ENCODE measurements around the gene LAMB3.

The LAMB3 gene

GRCh38 chr1:209661071-209661470, 8.8 kb upstream of the LAMB3 start:
- DNase-seq = no peak

DNA sequence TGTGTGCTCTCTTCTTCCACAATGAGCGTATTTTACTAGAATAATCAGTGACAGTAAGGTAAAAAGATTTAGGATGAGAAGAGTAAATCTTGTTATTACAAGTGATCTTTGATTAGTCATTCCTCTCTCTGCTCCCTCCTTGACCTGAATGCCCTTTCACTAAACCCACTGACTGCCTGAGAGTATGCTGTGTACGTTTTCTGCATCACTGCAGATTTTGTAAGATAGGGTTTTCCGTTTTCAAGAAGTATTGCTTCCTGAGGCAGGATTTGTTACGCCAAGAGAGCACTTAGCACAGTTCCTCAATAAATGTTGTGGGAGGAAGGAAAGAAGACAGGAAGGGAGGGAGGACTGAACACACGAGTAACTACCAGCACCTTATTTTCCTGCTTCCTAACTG, 7.7 kb upstream of the LAMB3 start:
- DNase-seq = no peak

DNA sequence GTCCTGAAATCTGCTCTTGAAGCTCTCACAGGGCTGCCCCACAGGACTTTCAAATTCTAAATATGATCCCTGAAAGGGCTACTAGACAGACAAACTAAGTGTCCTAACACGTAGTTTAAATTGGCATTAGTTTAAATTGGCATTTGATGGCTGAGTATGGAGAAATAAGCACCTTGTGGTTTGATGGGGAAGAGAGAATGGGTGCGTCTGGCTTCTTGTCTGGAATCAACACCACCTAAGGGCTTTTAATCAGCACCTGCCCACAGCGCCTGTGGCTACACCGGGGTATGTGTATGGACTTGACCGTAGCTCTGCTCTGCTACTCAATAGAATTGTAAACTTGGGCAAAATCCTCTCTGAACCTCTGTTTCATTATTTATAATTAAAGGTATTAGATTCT, 5.7 kb upstream of the LAMB3 start:
- no peak for DNase-seq

DNA sequence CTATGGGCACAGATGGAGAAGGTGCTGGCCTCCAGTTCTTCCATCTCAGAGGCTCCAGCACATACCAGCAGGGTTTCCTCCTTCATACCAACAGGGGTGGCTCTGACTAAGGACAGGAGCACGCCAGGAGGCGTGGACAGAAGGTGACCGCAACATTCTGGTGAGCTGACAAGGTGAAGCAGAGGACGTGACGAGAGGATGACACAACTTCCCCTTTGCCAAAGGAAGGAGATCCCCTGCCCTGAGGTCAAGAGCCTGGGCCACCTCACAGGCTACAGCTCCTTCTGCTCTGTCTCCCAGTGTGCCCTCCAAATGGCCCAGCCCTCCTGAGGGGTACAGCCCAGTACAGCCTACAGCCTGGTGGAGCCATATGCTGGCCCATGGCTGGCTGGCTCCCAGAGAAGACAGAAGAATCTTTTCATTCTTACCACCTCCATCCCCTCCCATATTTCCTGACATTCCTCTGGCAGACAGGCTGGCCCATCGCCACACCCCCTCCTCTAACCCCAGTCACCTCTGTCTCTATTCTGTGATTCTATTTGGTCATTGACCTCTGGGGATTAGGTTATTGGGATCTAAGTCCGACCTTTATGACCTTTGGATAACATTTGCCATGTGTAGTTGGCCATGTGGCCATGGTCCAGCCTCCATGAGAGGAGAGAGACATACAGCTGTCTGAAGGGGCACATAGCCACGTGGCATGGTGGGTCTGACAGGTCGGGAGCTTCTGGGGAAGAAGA, 5.1 kb upstream of the LAMB3 start:
- no peak for DNase-seq

DNA sequence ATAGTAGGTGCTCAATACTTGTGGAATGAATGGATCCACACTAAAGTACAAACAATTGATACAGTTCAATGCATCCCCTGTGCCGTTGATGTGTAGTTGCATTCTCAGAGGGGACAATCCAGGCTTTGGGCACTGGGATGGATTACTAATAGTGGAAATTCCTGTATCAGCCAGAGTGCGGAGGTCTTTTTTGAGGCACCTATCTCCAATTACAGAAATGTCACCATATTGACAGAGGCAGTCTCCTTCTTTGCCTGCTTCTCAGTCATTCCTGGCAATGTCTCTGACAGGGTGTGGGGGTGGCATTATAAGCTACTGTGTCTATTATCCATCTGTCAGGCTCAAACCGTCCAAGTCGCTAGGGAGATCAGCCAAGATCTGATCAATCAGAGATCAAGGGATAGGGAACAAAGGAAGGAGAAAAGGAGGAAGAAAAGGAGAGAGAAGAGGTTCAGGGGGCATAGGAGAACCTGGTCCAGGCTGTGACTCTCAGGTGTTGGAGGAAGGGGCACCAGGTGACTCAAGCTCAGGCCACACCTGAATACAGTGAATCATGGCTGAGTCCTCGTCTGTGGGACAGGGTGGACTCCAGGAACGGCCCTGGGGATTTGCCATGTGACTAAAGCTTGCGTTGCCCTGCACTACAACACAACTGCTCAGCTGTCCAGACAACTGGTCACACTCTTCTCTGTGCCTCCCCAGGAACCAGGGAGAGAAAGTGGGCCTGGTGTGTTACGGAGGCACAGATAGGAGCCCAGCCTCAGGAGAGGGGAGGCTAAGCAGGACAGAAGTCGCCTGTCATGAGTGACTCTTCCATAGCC, 3.4 kb upstream of the LAMB3 start:
- DNase-seq = no peak

DNA sequence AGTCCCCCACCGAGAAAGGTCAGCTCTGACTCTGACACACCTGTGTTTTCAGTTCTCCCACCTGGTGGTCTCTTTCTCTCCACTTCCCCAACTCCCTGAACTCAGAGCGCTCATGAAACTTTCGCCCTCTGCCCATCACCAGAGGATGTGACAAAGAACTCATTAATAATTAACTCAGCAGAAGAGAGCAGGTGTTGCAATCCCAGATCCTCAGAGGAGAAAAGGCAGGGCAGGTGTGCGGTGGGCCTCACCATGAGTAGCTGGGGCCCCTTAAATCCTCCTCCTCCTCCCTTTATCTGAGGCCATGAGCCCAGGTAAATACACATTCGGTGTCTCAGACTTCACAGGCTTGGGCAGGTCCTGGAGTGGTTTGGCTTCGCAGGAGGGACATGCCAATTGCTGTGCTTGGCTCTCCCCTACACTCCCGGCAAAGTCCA, 1.7 kb upstream of the LAMB3 start:
- no peak for DNase-seq

GRCh38 chr1:209652873-209653401, 712 bp upstream of the LAMB3 start:
- peak; percentile 73 to 76 for DNase-seq

- DNase-seq = peak; percentile 77 to 84
These were observed 1.1 kb downstream of the LAMB3 start for GRCh38 chr1:209651138-209651587.

GRCh38 chr1:209650454-209650853, 1.8 kb downstream of the LAMB3 start:
- DNase-seq = no peak

GRCh38 chr1:209648931-209649776, 3.1 kb downstream of the LAMB3 start:
- DNase-seq = no peak

DNA sequence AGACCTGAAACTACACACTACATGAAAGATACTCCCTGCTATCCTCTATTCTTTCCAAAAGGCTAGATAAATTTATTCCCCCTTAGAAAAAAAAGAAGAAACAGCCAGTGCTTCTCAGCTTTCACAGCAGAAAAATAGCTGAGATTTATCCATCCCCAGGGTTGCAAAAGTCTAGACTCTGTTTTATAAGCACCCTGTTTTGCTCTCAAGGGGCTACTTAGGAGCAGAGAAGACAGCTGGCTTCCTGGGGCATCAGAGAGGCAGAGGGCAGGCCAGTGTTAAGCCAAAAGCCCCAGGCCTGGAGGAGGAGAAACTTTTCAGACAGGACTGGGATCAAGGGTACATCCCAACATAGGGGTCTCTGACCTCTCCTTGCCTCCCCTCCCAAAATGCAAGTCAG, 3.9 kb downstream of the LAMB3 start:
- no peak for DNase-seq

- no peak for DNase-seq
These were observed 5.1 kb downstream of the LAMB3 start for GRCh38 chr1:209647156-209647555.

GRCh38 chr1:209646558-209646957, 5.7 kb downstream of the LAMB3 start:
- no peak for DNase-seq

- no peak for DNase-seq
These were observed 6.4 kb downstream of the LAMB3 start for GRCh38 chr1:209645574-209646452.

GRCh38 chr1:209643285-209644020, 8.8 kb downstream of the LAMB3 start:
- DNase-seq = no peak

DNA sequence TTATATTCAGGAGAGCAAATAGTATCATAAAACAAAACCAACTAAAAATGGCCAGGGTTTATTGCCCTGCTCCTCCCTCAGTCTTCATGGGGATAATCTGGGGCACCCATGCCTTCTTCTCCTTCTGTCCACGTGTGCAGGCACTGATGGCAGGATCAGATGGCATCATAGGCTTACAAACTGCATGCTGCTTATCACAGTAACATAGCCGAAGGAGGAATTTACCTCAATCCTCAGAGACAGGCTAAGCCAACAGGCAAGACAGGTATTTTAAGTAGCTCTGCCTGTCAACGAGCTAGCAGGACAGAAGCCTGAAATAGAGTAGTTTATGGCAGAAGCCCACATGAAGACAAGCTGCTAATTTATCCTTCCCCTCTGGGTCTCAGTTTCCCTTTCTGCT, 9.4 kb downstream of the LAMB3 start:
- no peak for DNase-seq

DNA sequence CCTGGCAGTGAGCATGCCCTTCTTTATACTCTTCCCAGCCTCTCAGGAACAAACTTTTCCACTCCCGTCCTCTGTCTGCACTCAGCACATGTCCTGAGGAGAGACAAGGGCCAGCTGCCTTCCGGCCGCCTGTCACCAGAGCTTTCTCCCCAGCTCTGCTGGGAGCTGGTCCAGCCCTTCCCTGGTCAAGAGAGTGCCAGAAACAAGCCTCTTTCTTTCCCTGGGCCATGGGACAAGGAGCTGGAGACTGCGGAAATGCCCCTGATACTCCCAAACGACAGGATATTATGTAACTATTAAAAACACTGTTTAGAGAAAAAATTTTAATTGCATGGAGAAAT, 10.4 kb downstream of the LAMB3 start:
- DNase-seq = no peak

DNA sequence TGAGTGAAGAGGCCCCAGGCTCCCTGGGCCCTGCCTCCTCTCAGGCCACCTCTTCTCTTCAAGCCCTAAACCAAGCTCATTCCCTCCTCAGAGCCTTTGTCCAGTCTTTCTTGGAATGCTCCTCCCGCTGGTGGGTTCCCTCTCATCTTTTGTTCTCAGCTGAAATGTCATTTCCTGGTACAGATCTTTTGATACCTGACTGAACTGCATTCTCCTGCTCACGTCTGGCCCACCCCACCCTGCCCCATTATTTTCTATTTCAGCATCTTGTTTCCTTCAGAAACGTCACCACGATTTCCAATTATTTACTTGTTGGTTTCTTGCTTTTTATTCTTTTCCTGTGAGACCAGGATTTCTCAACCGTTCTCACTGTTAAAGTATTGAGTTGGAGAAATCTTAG, 16.4 kb downstream of the LAMB3 start:
- no peak for DNase-seq

DNA sequence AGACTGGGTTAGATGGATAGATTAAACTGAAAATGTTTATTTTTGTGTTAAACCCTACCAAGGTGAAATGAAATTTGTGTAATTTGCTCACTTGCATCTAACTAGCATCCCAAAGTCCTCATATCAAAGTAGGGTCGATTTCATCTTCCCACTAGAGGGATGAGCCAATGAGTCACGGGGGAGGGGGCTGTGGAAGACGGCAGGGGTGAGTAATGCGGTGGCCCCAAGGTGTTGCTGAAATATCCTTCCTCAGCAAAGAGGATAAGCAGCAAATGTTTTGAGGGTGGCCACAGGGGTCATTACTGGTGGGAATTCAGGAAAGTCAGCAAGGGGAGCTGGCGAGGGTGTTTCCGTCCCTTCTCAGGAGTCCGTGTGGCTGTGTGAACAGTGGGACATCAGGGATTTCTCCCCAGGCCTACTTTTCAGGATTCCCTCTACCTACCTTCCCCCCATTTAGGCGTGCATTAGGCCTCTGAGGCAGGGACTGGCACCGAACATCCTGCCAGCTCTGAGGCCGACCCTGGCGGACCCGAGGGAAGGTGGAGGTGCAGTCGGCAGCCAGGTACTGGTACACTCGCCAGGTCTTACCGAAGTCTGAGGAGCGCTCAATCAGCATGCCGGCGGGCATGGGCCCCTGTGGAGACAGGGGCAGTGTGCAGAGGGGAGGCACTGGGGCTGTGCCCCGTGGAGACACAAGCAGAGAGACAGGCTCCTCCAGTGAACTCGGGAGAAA, 18.1 kb downstream of the LAMB3 start:
- no peak for DNase-seq

DNA sequence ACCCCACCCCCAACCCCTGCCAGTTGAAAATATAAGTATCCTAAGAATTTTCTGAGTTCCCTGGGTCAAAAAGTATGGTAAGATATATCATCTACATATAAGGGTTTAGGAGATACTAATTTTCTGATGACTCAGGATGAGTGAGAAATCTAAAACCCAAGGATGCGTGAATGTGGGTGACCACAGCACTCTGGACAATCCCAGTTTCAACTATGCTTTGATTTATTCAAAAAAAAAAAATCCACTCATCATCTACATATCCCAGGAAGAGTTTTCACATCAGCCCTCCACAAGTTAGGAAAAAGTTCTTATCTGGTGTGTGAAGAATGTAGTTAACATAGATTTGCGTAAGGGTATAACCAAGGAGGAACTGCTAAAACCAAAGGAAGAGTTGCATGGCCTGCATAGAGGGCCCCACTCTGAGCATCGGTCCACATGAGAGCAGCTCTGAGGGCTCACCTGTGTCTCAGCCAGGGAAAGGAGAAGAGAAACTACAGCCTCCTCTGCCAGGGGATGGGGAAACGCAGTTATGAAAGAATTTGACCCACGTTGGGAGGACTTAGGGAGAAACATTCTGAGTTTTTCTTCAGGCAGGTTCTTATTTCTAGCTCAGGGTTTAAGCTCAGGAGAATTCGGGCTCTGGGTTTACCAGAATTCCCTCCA, 18.8 kb downstream of the LAMB3 start:
- no peak for DNase-seq
